HG02981 (cell line): ENCODE measurements around the gene TNS2.

ENCODE experiments used
- ATAC-seq: cut with Tn5 transposase; IDR thresholded peaks from one replicate; pipeline ENCODE4 v1.9.1; 2021; ENCODE audit warnings: mild to moderate bottlenecking, moderate library complexity; ENCODE audit not compliant: unreplicated experiment

Gene TNS2

DNA sequence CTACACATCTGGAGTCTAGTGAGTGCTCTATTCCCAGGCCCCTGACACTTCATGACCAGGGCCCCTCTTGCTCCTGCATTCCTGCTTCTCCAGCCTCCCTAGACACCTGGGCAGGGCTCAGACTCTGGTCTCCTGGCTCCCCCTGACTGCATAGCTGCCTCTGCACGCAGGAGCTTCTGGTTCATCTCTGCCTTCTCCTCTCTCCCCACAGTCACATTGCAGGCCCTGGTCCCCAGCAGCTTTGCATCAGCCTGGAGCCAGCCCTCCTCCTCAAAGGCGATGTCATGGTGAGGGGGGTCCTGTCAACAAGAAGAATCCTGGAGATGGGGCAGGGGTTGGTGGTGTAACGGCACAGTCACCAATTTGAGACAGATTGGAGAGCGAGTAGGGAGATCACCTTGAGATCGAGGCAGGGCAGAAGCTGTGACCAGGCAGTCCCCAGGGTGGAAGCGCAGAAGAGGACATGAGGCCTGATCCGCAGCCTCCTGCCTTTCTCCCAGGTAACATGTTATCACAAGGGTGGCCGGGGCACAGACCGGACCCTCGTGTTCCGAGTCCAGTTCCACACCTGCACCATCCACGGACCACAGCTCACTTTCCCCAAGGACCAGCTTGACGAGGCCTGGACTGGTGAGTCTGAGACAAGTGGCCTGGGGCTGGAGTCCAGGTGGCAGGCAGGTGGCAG, 8.1 kb downstream of the TNS2 start:
- no peak for ATAC-seq

- no peak for ATAC-seq
Observed at GRCh38 chr12:53058674-53059433, 9.0 kb downstream of the TNS2 start.

- no peak for ATAC-seq
Observed at GRCh38 chr12:53059434-53060063, 9.7 kb downstream of the TNS2 start.

DNA sequence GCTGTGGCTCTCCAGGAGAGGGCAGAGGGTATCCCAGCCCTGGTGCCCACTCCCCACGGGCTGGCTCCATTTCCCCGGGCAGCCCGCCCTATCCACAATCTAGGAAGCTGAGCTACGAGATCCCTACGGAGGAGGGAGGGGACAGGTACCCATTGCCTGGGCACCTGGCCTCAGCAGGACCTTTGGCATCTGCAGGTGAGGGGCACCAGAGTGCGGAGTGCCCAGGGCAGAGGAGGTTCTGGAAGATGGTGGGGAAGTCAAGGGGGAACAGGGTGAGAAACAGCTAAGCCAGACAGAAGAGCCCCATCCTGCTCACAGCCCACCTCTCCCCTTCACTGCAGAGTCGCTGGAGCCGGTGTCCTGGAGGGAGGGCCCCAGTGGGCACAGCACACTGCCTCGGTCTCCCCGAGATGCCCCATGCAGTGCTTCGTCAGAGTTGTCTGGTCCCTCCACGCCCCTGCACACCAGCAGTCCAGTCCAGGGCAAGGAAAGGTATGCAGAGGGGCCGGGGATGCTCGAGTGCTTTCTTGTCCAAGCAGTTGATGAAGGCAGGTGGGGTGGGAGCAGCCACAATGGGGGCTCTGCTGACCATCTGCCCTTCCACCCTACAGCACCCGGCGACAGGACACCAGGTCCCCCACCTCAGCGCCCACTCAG, 10.3 kb downstream of the TNS2 start:
- ATAC-seq = no peak

GRCh38 chr12:53060721-53061276, 10.9 kb downstream of the TNS2 start:
- no peak for ATAC-seq

DNA sequence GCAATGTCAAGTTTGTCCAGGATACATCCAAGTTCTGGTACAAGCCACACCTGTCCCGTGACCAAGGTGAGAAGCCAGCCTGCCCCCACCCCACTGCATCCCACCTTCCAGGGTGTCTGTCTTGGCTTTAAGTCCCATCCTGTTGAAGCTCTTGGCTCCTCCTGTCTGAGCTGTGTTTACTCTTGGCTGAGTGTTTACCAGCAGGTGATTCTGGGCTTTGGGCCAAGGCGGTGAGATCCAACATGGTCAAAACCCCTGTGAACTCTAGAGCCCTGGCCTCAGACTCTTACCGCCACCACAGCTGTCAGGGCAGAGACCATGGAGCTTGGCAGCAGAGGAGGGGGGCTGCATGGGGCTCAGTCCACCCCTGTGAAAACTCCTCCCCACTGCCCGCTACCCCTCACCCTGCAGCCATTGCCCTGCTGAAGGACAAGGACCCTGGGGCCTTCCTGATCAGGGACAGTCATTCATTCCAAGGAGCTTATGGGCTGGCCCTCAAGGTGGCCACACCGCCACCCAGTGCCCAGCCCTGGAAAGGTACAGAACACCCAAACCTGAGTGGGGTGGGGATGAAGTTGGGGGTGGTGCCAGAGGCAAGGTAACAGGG, 11.6 kb downstream of the TNS2 start:
- no peak for ATAC-seq

DNA sequence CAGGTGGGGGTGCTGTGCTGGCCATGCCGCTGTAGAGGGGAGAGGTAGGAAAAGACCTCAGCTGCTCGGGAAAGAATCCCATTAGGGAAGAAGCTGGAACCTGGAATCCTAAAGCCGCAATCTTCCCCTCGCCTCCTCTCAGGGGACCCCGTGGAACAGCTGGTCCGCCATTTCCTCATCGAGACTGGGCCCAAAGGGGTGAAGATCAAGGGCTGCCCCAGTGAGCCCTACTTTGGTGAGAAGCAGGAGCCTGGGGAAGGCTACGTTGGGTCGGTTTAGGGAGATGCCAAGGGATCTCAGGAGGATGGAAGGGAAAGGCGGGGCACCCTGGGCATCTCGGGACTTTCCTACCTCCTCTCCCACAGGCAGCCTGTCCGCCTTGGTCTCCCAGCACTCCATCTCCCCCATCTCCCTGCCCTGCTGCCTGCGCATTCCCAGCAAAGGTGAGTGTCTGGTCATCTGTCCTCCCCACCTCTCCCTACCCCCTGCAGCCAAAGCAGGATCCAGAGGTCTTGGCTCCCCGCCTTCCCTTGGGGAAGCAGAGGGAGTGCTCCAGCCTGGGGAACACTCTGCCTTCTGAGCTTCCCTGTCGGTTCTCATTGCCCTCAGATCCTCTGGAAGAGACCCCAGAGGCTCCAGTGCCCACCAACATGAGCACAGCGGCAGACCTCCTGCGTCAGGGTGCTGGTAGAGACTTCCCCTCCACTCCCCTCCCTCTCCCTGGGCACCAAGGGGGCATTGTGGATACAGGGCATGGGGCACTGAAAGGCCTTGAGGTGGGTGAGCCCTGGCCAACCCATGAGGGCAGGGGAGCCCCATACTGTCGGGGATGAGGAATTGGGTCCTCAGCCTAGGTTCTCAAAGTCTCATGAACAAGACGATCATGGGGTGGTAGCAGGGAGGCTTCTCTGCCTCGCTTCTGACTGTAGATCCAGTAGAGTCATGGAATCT, 12.4 kb downstream of the TNS2 start:
- no peak for ATAC-seq

DNA sequence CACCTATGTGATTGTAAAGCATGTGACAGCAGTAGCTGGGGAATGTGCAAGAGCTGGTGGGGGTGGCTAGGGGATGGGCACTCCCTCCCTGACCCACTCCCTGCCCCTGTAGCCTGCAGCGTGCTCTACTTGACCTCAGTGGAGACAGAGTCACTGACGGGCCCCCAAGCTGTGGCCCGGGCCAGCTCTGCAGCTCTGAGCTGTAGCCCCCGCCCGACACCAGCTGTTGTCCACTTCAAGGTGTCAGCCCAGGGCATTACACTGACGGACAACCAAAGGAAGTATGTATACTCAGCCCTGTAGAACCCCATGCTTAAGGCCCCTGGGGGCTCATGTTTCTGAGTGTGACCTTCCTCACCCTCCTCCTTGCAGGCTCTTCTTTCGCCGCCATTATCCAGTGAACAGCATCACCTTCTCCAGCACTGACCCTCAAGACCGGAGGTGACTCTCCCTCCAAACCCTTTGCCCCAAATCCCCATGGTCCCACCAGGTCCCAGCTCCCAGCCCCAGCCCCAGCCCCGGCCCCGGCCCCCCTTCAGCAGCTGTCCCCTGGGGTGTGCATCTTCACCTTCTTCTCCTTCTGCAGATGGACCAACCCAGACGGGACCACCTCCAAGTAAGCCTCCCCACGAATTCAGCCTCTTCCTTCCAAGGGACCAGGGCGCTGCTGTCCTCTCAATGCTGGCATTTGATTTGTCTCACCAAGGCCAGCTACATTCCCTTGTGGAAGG, 13.3 kb downstream of the TNS2 start:
- no peak for ATAC-seq

GRCh38 chr12:53063708-53064612, 14.1 kb downstream of the TNS2 start:
- no peak for ATAC-seq

DNA sequence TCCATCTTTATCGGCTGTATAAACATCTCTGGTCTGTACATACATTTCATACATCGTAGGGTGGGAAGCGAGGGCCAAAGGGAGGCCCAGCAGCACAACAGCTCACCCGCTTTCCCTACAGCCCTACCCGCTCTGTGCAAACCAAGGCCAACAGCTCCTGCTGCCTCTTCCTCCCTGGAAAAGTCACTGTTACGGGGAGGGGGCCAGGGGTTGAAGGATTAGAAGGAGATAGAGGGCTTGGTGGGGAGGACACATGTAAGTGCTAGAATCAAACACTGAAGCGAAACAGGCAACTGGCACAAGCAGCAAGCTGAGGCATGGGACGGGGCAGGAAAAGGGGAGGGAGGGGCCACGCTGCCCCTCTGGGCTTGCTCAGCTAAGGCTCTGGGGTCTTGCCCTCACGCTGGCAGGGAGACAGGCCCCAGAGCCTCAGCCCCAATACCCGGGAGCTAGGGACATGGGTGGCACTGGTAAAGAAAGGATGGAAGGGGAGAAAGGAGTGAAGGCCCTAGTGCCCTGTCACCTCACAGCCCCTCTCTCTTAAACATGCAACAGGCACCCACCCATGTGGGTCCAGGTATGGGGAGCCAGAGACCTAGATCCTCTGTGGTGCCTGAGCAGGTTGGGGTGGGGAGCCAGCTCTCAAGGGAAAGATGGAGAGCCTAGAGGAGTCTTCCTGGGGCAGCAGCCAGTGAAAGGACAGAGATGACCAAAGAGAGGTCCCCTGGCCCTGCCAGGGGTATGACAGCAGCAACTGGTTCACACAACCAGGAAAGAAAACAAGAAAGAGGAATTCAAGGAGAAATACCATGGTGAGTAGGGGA, 15.0 kb downstream of the TNS2 start:
- no peak for ATAC-seq

DNA sequence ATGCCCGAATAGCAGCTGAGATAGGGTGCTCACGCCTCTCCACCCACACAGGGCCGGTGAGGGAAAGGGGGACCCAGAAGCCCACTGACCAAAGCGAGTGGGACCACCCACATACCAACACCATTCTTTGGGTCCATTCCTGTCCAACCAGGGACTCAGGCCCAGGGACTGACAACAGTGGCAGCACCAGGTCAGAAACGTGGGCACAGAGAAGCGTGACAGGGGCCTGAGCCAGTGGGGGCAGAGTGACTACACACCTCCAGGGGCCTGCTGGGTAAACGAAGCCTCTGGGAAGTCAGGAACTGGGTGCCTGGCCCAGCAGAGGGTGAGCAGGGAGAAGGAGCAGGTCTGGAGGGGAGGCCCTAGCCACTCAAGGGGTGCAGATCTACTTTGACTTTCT, 15.6 kb downstream of the TNS2 start:
- no peak for ATAC-seq

GRCh38 chr12:53065975-53066931, 16.4 kb downstream of the TNS2 start:
- no peak for ATAC-seq

DNA sequence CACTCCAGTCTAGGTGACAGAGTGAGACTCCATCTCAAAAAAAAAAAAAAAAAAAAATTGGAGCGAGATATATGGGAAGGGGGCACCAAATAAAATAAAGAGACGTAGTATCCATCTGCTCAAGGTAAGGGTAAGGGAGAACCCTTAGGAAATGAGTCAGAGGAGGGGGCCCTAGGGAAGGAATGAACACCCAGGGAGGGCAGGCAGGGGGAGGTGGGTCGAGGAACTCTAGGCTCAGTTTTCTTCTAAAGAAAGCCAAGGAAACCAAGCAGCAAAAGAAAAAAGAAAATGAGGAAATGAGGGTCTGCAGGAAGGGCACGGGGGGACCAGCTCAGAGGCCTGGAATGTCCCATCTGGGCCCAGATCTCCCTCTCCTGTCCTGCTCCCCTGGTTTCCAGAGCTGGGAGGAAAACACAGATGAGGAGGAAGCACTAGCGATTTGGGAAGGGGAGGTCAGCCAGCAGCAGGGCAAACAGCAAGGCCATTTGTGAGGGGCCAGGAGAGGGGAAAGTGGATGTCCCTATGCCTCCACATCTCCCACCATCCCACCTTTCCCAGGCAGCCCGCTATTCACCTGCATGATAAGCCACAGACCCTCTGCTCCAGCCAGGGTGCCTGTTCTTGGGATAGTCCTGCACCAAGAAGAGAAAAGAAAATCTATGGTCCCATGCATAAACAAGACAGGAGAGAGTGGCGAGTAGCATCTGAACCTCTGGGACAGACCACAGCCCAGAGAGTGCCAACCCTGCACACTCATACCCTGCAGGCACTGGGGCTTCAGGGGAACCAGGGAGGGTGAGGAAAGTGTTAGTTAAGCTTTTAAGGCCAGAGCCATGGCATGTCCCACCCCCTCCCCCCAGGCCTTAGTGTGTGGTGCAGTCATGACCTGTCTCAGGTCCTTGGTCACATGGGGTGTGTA, 17.5 kb downstream of the TNS2 start:
- ATAC-seq = no peak

DNA sequence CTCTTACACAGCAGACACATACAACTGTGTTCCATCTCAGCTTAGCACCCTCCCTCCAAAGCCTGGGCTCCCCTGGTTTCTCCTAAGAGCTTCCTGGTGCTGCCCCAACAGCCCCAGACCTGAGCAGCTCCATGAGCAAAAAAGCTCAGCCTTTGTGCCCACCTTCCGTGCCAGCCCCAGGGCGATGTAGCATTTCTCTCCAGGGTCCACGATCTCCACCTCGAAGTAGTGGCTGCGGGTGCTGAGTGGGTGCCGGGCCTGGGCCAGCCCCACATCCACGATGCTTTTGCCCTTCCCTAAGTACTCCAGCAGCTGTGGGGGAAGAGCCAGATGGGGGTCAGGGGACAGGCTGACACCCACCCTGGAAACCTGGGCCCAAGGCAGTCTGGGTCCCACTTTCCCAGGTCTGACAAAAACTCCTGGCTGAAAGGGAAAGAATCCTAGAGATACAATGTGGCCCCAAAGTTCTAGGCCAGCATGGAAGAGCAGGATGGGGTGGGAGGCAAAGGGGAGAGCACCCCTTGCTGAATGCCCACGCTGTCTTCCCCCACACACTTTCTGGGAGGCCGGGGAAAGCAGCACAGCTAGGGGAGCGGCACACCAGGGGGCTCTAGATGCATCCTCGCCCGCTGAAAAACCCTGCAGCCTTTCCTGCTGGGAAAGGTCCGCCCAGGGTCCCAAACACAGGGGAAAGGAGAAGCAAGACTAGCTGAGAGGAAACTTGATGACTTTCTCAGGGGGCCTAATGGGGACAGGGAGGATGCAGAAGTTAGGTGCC, 18.3 kb downstream of the TNS2 start:
- ATAC-seq = no peak
